GM04503 (cell line): Measurements from ENCODE around the gene MAGEA9B.
"Not testable (repeated sequence)": the region's sequence is repeated elsewhere in the genome, so short reads cannot be mapped to it uniquely, and the experiment has no call there.

Source experiments
- DNase-seq: peaks from one replicate; pipeline ENCODE4 v3.0.0-alpha.2; 2012; ENCODE audit warnings: low read depth

MAGEA9B gene, protein sequence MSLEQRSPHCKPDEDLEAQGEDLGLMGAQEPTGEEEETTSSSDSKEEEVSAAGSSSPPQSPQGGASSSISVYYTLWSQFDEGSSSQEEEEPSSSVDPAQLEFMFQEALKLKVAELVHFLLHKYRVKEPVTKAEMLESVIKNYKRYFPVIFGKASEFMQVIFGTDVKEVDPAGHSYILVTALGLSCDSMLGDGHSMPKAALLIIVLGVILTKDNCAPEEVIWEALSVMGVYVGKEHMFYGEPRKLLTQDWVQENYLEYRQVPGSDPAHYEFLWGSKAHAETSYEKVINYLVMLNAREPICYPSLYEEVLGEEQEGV

GRCh38 chrX:149587359-149587758 is at the start of gene MAGEA9B:
Gene MAGEA9B, minus strand, starts transcription at chrX:149587459. Its CDS starts 4,280 bp downstream, at chrX:149583179.
- DNase-seq: not testable (repeated sequence)

- DNase-seq: no peak
These were observed 46.3 kb upstream of the MAGEA9B start for GRCh38 chrX:149633511-149633910.

- DNase-seq: no peak
These were observed 44.2 kb upstream of the MAGEA9B start, which contains the start of gene TMEM185A for GRCh38 chrX:149631234-149632165. Gene TMEM185A, minus strand, starts transcription at chrX:149631792. Its CDS starts 212 bp downstream, at chrX:149631580.

DNA sequence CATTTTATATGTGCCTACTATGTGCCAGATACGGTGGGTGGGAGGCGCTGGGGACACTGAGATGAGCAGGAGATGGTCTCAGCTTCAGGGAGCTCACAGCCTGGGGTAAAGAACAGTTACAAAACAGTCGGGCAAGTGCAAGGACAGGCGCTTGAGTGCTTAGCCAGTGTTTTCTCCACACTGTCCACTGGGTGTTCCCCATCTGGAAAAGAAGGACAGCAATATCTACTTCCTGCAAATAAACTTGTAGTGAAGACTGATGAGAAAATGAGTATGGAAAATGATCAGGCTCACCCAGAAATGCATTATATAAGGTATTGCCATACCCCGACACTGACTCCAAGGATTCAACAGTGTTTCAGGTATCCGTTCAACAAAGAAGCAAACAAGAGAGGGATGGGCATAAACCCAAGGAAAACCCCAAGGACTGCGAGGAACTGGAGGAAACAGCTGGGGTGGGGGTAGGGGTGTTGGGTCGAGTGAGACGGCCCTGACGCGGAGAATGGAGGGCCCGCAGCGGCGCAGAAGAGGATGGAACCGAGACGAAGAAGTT is 43.5 kb upstream of the MAGEA9B start:
- peak; percentile 30 for DNase-seq

GRCh38 chrX:149629730-149630387 is 42.6 kb upstream of the MAGEA9B start:
- no peak for DNase-seq

DNA sequence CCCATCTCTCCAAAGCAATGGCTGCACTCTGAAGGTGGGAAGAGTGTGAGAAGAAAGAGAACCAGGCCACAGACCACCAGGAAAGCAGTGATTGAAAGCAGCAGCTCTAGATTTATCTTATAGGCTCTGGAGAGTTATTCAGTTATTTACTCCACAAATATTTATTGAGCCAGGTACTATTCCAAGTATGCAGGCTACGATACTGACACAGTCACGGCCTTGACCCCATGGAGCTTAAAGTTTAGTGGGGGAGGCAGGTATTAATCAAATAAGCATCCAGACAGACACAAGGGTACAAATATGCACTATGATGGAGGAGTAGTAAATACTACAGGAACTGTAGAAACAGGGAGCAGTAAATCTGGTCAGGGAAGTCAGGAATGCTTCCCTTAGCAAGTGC is 41.5 kb upstream of the MAGEA9B start:
- DNase-seq: no peak

GRCh38 chrX:149628280-149628679 is 41.0 kb upstream of the MAGEA9B start:
- DNase-seq: no peak

DNA sequence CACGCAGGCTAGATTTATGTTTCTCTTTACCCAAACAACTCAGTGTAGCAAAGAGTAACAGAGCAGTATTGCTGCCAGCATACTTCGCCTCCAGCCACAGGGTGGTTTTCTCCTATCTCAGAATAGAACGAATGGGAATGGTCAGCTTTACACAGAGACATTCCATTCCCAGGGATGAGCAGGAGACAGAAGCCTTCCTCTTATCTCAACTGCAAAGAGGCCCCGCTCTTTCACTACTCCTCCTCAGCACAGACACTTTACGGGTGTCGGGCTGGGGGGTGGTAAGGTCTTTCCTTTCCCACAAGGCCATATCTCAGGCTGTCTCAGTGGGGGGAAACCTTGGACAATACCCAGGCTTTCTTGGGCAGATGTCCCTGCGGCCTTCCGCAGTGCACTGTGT is 39.6 kb upstream of the MAGEA9B start:
- not testable (repeated sequence) for DNase-seq

- DNase-seq: not testable (repeated sequence)
These were observed 32.4 kb upstream of the MAGEA9B start for GRCh38 chrX:149619662-149620061.

GRCh38 chrX:149618871-149619270 is 31.6 kb upstream of the MAGEA9B start:
- DNase-seq: no peak

DNA sequence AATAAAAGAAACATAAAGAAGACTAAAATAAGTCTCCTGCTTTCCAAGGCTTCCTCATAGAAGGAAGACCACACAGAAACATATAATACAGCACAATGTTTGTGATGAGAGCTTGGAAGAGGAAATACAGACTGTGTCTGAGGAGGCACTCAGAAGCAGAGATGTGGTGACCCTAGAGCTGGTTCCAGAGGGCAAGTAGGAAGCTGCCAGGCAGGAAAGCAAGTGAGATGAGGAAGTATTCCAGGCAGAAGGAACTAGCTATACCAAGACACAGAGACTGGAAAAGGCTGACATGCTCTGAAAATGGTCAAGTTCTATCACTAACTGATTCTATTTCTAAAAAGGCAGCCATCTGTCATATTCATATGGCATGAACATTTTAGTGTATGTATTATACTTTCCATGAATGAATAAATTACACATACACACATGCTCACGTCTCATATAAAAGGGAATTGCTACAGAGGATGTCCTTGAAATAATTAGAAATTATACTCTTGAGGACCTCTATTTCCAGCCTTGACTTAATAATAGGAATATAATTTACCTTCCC is 24.4 kb upstream of the MAGEA9B start:
- DNase-seq: no peak

DNA sequence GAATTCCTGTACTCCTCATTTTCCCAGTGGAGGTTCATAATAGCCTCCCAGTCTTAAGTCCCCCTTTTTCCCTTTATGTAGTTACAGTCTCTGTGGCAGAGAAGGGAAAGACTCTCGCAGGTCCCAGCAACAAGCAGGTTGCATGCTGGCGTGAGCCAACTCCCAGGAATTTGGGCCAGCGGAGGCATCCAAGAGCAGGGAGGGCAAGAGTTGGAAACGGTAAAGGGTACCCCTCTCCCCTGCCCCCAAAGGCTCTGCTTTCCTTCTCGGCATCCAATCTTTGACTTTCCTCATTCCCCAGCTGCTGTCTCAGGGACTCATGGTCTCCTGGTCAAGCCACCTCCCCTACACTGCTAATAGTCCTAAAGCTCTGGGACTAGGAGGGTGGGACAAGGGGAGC is 23.3 kb upstream of the MAGEA9B start:
- no peak for DNase-seq

GRCh38 chrX:149607699-149608098 is 20.4 kb upstream of the MAGEA9B start:
- no peak for DNase-seq

- DNase-seq: not testable (repeated sequence)
These were observed 18.1 kb upstream of the MAGEA9B start for GRCh38 chrX:149605248-149605885.

- not testable (repeated sequence) for DNase-seq
These were observed 11.3 kb upstream of the MAGEA9B start for GRCh38 chrX:149598603-149599002.

DNA sequence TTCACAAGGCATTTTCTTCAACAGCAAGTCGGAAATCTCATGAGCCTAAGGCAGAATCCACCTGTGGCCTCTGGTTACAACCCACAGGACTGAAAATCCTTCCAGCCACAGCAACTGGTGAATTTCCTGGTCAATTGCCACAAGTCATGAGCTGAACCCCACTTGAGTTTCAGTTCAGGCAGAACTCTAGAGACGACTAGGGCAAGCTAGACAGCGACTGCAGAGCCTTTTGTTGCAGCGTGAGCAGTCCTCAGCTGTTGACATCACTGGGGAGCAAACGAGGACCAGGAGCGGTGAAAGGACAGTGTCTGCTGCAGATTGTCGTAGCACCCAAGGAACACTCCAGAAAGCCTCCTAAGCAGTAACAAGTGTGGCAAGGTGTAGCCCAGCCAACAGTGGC is 8.7 kb upstream of the MAGEA9B start:
- not testable (repeated sequence) for DNase-seq

GRCh38 chrX:149595214-149595613 is 8.0 kb upstream of the MAGEA9B start, which contains the start of gene HSFX2:
Gene HSFX2, minus strand, starts transcription at chrX:149595314. Its CDS starts 614 bp downstream, at chrX:149594700.
- DNase-seq: not testable (repeated sequence)

DNA sequence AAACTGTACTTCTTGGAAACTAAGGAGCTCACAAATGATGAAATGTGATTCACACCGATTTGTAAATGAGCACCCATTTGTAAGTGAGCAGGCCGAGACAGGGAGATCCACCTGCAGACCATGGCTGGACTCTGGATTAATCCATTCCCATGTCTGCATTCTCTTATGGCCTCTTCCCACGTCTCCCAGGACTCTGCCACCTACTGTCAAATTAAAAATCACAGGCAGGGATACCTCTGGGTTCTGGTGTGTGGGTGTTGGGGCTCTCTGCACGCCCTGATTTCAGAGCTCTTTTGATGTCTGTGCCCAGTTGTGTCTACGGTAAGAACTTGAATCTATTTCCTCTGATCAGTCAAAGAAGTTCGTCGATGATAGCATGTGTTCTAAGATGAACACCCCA is 3.7 kb upstream of the MAGEA9B start:
- DNase-seq: not testable (repeated sequence)

- not testable (repeated sequence) for DNase-seq
These were observed 1.6 kb downstream of the MAGEA9B start for GRCh38 chrX:149585631-149586030.

DNA sequence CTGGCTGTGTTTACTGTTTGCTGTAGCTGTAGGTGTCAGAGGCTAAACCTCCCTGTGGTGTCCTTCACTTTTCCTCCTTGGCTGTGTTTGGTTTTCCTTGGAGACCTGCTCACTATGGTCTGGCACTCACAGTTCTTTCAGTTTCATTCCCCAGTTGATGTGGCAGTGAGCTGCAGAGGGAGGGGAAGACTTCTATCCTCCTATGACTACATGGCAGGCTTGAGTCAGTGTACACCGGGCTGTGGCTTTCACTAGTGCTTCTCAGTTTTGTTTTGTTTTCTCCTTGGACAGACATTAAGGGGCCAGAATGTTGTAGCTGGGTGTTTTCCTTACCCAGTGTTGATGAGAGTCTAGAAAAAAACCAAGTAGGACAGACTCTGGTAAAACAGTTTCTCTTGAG is 13.8 kb downstream of the MAGEA9B start:
- not testable (repeated sequence) for DNase-seq

GRCh38 chrX:149572743-149573142 is 14.5 kb downstream of the MAGEA9B start:
- no peak for DNase-seq
